Measurements from ENCODE around the gene OR1K1. TPM values are rescaled to one million over a fixed set of nuclear protein-coding genes. Genes with fewer than 3 reads are reported as not detected.

The OR1K1 gene
- total RNA-seq, 1 donor from 2014 or later: not detected

DNA sequence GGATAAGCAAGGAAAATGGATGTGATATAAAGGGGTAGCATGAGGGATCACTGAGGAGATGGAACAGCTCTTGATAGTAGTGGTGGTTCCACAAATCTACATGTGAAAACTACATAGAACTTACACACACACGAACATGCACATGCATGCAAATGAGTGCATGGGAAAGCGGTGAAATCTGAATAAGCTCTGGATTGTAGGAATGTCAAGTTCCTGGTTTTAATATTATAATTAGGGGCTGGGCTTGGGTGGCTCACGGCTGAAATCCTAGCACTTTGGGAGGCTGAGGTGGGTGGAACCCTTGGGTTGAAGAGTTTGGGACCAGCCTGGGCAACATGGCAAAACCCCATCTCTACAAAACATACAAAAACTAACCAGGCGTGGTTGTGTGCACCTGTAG, 41.6 kb downstream of the OR1K1 start:
- no peak for ATAC-seq
- no peak for DNase-seq (ENCODE audit: missing footprints)

DNA sequence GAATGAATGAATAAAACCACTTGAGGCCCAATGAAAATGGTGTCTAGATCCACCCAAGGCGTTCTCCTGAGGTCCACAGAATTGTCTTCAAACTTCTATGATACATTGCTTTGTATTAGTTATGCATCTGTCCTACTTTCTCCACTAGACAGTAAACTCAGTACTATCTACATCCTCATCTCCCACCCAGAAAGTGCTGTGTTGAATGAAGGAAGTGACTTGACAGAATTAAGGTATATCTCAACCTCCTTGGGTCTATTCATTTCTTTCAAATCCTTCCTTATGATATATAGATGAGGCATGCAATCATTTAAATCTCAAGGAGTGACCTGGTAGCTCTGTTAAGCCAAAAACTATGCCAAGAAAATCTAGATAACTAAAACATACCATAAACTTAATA, 44.2 kb downstream of the OR1K1 start:
- no peak for ATAC-seq
- no peak for DNase-seq (ENCODE audit: missing footprints)
- intact Hi-C loops (cut with DNase I): no loop called here

More for the DNA sequence above, 41.6 kb downstream of the OR1K1 start:
- intact Hi-C loops (cut with DNase I): no loop called here

DNA sequence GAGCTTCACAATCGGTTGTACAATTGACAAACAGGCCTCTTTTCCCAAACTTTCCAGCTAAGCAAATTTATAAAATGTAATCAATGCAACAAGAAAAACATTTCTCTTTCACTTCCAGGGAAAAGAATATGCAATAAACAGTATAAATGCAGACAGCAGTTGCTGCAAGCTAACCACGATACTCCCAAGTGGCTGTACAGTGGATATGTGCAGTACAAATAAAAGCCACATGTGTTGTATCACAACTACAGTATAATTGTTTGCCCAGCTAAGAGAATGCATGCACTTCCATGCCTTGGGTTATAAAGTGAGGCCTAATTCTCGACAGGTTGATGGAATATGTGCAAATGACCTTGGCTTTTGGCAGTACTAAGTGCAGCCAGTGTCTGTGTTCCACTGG, 45.2 kb downstream of the OR1K1 start:
- no peak for ATAC-seq
- intact Hi-C loops (cut with DNase I): no loop called here
- DNase-seq (ENCODE audit: missing footprints): no peak

DNA sequence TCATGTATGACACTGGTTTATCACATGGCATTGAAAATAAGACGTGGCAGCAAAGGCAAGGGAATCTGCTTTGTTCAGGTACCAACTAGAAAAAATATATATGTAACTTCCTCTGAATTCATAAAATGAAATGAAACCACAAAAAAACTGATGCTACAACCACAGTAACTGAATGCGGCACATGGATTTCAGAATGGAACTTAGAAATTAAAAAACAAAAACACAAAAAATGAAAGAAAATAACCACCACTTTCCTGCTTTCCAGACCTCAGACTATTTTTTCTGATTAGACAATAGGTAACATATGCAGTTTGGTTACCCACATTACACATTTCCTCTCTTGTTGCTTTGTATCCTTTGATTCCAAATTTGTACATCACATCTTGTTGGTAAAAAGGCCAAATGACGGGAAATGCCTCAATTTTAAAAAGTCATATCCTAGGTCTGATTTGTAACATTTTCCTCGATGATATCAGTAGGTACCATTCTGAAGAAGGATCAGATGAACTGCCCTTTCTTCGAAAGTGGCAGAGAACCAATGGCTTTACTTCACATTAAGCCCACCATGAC, 46.5 kb downstream of the OR1K1 start:
- ATAC-seq (no peak), DNase-seq (ENCODE audit: missing footprints) (no peak)
- intact Hi-C loops (cut with DNase I): no loop called here

DNA sequence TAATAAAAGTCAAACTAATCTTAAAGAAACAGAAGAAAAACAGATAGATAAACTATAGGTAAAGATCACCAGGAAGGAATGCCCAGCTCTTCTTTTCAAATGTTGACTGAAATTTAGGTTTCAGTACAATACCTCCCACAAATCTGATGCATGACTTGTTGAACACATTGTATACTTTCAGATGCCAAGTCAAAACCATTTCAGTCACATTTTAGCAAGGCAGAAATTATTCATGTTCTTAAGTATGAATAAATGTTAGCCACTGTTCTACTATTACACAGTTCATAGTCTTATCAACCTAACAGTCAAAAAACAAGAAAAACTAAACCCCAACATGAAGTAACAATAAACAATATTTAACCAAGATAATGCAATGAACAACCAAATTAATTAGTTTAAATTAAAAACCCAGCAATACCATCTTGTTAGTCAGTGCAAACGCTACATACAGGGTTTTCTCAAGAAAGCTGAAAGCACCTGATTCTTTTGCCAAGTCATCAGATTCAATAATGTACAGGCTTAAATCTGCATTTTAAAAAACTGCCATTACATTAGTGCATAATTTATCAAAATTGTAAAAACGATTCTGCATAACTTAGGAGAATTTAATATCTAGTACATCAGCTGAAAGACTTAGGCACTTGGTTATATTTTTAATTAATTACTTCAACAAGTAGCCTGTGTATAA, 48.5 kb downstream of the OR1K1 start:
- DNase-seq (ENCODE audit: missing footprints) (no peak), ATAC-seq (no peak)
- intact Hi-C loops (cut with DNase I): no loop called here

Other genes starting within 250 kb of the OR1K1 start
- not detected for gene OR1N2, start 247.0 kb upstream of the OR1K1 start, total RNA-seq
- not detected for gene OR1L8, start 216.7 kb upstream of the OR1K1 start, total RNA-seq
- not detected for gene OR1Q1, start 185.4 kb upstream of the OR1K1 start, total RNA-seq
- not detected for gene OR1B1, start 142.5 kb upstream of the OR1K1 start, total RNA-seq
- gene OR1L1, start 138.4 kb upstream of the OR1K1 start, total RNA-seq: not detected
- not detected for gene OR1L3, start 125.0 kb upstream of the OR1K1 start, total RNA-seq
- gene OR1L4, start 76.1 kb upstream of the OR1K1 start, total RNA-seq: not detected
- not detected for gene OR1L6, start 57.8 kb upstream of the OR1K1 start, total RNA-seq
- not detected for gene OR5C1, start 11.2 kb upstream of the OR1K1 start, total RNA-seq
- 8.7 TPM for gene PDCL, start 28.5 kb downstream of the OR1K1 start, total RNA-seq
- gene RC3H2, start 105.2 kb downstream of the OR1K1 start, total RNA-seq: 35.1 TPM
- 5.3 TPM for gene ZBTB6, start 113.2 kb downstream of the OR1K1 start, total RNA-seq
- gene ZBTB26, start 131.4 kb downstream of the OR1K1 start, total RNA-seq: 4.6 TPM
- gene RABGAP1, start 140.9 kb downstream of the OR1K1 start, total RNA-seq: 45.1 TPM
- 0.49 TPM for gene GPR21, start 233.5 kb downstream of the OR1K1 start, total RNA-seq